Fibroblast of mammary gland (primary cell): ENCODE results near the gene PAPPA2.

Experiments
- DNase-seq: peaks from one replicate; pipeline ENCODE4 v3.0.0-alpha.2; 2010; ENCODE audit warnings: low read depth
- H3K4me3 ChIP-seq: 2 replicates; pipeline ENCODE4 v1.5.1; 2011; ENCODE audit warnings: low read depth, mild to moderate bottlenecking, low read length, moderate library complexity; ENCODE audit not compliant: control insufficient read depth
- CTCF ChIP-seq: conservative IDR thresholded peaks from 2 replicates; pipeline ENCODE4 v1.5.1; 2011; ENCODE audit warnings: low read depth, low read length, inconsistent platforms; ENCODE audit not compliant: control insufficient read depth, insufficient read depth

Gene PAPPA2

GRCh38 chr1:176494436-176494835 is 31.5 kb downstream of the PAPPA2 start:
- peak; percentile 50 for DNase-seq
- TF ChIP-seq CTCF, result no peak
- H3K4me3 ChIP-seq, result no peak overlapping the region

GRCh38 chr1:176499671-176500070 is 36.7 kb downstream of the PAPPA2 start:
- TF ChIP-seq CTCF, result no peak
- peak; percentile 32 for DNase-seq

GRCh38 chr1:176501599-176501998 is 38.6 kb downstream of the PAPPA2 start:
- DNase-seq, result peak; percentile 62
- no peak for TF ChIP-seq CTCF
- H3K4me3 ChIP-seq, result no peak overlapping the region

More at GRCh38 chr1:176499671-176500070, 36.7 kb downstream of the PAPPA2 start:
- H3K4me3 ChIP-seq, result no peak overlapping the region

GRCh38 chr1:176504848-176505553 is 42.0 kb downstream of the PAPPA2 start:
- no peak overlapping the region for H3K4me3 ChIP-seq
- no peak for TF ChIP-seq CTCF
- DNase-seq, result no peak

GRCh38 chr1:176512966-176513365 is 50.0 kb downstream of the PAPPA2 start:
- no peak overlapping the region for H3K4me3 ChIP-seq
- no peak for TF ChIP-seq CTCF
- no peak for DNase-seq

GRCh38 chr1:176515310-176515709 is 52.3 kb downstream of the PAPPA2 start:
- TF ChIP-seq CTCF, result no peak
- H3K4me3 ChIP-seq, result no peak overlapping the region
- peak; percentile 92 for DNase-seq

GRCh38 chr1:176517484-176517883 is 54.5 kb downstream of the PAPPA2 start:
- no peak for TF ChIP-seq CTCF
- no peak overlapping the region for H3K4me3 ChIP-seq
- peak; percentile 85 for DNase-seq
